ENCODE measurements around the gene RAB36.

Gene RAB36

DNA sequence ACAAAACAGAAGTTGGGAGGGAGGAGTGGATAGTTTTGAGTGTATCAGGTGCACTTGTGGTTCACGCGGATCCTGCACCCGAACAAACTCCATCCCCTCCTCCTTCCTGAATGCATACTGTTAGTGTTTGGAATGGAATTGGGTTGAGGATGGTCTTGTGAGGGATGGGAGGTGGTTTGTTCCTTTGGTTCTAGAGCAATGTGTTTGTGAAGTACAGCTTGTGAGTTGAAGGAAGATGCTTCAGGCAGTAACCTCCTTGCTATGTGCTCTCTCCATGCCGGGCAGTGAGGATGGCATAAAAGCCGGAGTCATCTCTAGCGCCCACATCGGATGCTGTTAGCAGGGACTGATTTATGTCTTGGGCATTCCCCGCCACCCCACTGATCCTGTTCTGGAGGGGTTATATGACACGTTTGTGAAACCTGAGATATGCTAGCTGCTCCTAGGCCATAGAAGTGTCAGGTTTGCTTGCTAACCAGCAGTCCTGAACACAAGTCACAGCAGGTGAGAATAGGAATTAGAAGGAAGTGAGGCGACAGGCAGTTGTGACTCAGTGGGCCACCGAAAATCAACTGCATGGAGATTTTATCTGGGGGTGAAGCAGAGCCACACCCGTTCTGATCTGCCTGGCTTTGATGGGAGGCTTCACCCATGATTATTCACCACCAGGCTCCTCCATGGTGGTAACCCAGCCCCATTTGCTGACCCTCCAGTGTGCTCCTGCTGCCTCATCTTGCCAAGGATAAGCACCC lies 37.2 kb downstream of the RAB36 start:
- DNase-seq (ENCODE audit: low read depth in 2 of 2), result peak in 1 of 2 donors; percentile 35

DNA sequence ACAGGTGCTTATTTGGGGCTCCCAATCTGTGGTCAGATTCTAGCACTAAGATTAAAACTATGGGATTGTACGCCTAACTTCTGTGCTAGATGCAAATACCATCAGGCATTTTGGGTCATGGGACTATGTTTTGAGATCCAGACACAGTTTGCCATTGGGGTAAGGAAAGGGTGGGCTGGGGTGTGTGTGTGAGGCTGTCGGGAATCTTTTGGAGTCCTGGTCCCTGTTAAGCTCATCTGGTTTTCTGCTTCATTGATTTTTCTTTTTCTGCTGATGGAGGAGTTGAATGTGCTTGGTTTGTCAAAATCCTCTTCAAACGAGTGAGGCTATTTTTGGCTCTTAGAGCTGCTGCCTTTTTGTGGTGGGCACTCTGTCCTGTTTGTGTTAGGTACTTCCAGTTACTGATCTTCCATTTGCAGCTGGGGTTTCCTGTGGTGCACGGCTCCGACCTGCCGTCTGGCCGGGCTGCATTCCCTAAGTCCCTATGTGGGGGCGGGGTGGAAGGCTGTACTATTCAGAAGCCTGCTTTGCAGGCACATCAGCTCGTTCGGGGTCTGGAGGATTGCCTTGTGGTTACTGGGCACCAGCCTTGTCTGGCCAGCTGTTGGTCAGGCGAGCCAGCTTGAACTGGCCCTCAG lies 37.9 kb downstream of the RAB36 start:
- DNase-seq (ENCODE audit: low read depth in 2 of 2), result no peak

GRCh38 chr22:23184100-23184763 lies 39.0 kb downstream of the RAB36 start:
- no peak for DNase-seq (ENCODE audit: low read depth in 2 of 2)

DNA sequence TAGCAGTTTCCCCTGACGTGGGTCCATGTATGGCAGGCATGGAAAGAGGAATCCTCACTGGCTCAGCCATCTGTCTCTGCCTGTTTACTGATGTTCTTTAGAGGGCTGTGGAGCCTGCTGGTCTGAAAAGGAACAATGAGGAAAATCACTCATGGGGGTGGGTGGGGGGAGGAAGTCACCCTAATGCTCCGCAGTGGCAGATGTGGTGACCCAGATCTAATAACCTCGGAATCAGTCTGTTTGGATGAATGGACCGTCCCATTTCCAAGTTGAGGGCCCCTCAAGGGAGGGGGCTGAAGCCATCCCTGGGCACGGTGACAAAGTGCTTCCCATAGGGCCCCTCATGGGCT lies 39.5 kb downstream of the RAB36 start:
- DNase-seq (ENCODE audit: low read depth in 2 of 2), result no peak

DNA sequence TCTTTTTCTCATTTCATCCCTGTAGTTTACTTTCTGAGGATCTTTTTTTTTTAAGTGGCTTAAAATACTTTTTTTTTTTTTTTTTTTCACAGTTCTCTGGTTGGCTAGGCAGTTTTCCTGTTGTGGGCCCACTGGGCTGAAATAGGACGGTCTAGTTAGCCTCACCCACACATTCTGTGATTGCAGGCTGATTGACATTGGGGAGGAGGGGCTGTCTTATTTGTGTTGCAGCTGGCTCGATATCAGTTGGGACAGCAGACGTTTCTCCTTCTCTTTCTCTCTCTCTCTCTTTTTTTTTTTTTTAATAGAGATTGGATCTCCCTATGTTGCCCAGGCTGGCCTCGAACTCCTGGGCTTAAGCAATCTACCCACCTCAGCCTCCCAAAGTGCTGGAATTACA lies 41.9 kb downstream of the RAB36 start:
- no peak for DNase-seq (ENCODE audit: low read depth in 2 of 2)

GRCh38 chr22:23187871-23188700 lies 42.8 kb downstream of the RAB36 start:
- no peak for DNase-seq (ENCODE audit: low read depth in 2 of 2)

GRCh38 chr22:23190526-23190925 lies 45.2 kb downstream of the RAB36 start:
- no peak for DNase-seq (ENCODE audit: low read depth in 2 of 2)

DNA sequence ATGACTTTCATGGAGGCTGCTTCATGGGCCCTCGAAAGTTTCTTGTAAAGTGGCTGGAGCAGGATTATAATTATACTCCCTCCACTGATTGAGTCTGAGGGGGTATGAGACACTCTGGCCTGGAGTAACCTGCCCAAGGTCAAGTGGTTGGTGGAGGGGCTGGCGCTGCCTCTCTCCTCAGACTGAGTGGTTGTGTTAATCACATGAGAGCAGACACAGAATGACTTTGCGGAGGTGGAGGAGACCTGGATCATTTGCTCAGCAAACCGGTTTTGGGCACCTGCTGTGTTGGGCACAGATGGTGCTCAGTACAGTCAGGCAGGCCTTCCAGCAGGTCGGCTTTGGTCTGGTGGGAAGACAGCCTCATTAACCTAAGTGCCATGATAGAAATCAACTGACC lies 46.9 kb downstream of the RAB36 start:
- DNase-seq (ENCODE audit: low read depth in 2 of 2), result no peak

DNA sequence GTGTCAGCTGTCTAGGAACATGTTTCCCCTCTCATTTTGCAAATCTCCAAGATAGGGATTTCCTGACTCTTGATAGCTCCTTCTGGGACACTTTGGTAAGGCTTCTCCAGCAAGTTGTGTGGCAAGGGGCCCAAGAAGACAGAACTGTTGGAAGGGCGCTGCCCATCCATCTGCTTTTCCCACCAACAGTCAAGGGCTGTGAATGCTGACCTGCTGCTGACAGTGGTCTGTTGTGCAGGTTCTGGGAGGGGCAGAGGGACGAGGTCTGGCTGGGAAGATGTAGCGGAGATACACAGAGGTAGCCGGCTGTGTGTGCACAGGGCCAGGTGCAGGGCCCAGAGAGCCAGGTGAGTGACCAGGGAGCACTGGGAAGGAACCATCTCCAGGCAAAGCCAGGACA lies 47.3 kb downstream of the RAB36 start:
- DNase-seq (ENCODE audit: low read depth in 2 of 2), result no peak

GRCh38 chr22:23193196-23193827 lies 48.0 kb downstream of the RAB36 start:
- DNase-seq (ENCODE audit: low read depth in 2 of 2), result no peak

DNA sequence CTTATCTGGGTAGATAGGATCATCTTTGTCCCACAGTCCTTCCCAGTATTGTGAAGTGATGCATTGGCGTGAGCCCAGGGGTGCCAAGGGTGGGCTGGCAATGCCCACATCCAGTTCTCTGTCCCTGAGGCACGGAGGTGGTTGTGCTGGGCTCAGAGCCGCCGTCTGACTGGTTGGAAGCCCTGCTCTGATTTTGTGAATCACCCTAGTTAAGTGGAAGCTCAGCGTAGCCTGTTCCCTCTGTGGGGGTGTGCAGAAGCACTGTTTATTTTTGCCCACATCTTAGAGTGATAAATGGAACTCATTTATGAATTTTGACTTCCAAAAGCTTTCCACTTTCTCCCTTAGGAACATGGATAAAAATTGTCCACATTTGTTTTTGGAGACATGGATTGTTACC lies 48.6 kb downstream of the RAB36 start:
- no peak for DNase-seq (ENCODE audit: low read depth in 2 of 2)

DNA sequence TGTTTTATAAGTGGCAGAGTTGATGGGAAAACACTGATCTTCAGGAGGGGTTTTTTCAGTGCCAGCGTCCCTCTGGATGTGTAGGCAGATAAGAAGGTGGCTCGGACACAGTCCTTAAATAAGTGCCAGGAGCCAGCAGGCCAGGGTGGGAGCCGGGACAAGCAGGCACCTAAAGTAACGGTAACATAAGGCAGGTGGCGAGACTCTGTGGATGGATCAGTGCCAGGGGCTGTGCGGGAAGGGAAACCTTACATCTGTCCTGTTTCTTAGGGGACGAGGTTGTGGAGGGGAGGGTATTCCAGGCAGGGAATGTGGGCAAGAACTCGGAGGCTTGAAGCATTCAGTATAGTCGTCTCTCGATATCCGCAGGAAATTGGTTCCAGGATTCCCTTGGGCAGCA lies 50.9 kb downstream of the RAB36 start:
- DNase-seq (ENCODE audit: low read depth in 2 of 2), result no peak

DNA sequence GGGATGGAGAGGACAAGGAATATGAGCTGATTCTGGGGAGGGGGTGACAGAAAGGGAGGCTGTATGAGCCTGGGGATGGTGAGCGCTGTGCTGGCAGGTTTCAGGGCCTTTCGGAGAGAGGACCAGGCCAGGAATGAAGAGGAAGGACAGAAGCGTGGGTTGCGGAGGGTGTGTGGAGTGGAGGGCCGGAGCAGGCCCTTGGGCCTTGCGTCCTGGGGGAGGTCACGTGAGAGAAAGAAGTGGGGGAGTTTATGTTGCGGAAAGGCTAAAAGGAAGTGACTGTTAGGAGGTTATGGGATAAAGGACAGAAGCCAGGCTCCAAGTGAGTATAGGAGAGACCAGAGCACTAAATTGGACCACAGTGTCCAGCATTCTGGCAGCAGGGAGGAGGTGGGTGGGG lies 52.6 kb downstream of the RAB36 start:
- no peak for DNase-seq (ENCODE audit: low read depth in 2 of 2)

DNA sequence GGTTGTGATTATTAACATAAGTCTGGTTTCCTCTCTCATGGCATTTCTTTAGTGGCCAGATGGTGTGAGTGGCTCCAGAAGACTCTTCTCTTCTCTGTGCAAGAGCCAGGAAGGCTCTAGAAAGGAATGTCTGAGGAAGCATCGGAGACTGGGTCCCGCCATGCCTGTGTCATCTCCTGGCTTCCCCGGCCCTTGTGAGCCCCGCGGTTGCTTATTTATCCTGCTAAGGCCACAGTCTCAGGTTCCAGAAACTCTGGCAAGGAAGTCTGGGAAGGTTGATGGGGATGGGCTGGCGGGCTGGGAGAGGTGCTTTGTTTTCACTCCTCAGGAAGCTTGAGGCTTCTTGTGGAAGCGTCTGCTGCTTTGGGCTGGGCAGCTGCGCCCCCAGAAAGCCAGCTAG lies 53.9 kb downstream of the RAB36 start:
- no peak for DNase-seq (ENCODE audit: low read depth in 2 of 2)

DNA sequence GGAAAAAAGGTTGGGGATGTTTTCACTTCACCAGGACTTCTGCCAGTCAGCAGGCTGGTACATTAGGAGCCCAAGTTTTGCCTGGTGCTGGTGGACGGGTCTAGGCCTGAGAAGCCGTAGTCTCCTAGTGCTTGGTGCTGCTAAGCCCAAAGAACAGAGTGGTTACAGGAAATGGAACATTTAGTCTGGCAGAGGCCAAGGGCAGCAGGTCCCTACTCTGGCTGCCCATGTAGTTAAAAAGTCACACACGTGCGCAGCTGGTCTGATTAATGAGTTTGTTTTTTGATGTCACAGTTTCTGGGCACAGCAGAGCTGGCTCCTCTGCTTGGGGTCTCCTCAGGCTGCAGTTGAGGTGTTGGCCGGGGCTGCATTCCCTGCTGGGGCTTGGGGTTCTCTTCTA lies 55.6 kb downstream of the RAB36 start:
- no peak for DNase-seq (ENCODE audit: low read depth in 2 of 2)

- DNase-seq (ENCODE audit: low read depth in 2 of 2), result no peak
These were observed 57.7 kb downstream of the RAB36 start for GRCh38 chr22:23202812-23203451.

DNA sequence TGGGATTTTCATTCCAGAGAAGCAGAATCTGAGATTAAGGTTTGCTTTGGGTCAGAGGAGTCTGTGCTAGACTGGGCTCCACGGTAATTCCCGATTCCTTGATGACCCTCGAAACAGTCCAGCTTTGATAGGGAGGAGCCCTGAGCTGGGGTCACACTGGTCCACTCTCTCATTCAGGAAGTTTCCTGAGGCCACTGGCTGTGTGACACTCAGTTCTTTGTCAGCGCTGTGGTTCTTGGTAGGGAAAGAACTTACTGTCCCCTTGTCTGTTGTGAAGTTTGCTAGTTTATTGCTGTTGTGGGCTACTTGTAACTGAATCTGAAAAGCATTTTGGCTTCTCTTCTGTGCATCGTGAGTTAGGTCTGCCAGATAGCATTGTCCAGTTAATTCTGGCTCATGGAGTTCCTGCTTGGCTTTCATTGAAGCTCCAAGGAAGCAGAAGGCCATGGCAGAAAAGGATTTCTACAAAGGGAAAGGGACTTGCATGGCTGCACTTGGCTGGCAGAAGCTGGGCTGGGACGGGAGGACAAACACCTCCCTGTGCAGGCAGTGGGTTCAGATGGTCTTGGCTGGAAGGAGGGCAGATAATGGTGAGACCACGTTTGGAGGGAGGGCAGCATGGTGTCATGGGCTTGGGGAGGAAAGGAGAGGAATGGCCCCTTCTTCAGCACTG lies 58.3 kb downstream of the RAB36 start:
- DNase-seq (ENCODE audit: low read depth in 2 of 2), result no peak

DNA sequence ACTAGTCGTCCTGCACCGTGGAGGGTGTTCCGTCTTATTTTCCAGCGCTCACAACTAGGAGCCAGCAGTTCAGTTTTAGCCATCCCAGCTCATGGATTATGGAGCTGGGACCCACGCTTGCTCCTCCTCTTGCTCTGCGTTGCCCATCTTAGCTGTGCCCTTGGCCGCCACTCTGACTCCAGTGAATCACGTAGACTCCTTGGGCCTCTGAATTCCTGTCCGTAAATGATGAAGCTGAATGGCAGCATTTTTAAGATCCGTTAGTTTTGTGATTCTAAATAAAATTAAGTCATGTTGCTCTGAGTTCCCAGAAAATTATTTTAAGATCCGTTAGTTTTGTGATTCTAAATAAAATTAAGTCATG lies 58.8 kb downstream of the RAB36 start:
- DNase-seq (ENCODE audit: low read depth in 2 of 2), result no peak

DNA sequence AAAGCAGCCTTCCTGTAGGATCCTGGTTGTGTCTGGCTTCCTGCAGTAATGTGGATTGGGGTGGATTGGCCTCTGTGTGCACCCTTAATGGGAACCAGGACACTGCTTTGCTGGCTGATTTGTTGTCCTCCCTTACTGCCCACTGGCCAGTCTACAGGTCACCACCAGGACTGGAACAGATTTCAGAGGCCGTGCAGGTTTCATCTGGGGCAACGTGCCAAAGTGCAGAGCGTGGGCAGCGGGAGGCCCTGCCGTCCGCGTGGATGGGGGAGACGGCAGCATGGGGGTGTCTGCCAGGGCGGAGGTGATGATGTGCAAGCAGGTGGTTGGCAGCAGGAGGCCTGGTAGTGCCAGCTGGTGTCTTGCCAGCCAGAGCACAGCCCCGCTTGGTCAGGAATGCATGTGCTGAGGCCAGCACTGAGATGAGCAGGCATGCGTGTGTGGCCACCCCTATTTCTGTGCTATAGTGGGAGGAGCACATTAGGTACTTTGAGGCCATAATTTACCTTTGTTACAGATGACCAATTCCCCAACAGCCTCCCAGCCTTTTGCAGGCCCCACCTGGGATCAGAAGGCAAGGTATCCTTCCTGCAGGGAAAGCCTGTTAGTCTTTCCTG lies 59.4 kb downstream of the RAB36 start:
- no peak for DNase-seq (ENCODE audit: low read depth in 2 of 2)

- no peak for DNase-seq (ENCODE audit: low read depth in 2 of 2)
These were observed 60.2 kb downstream of the RAB36 start for GRCh38 chr22:23205339-23206049.

Measured in stimulated activated CD4-positive, alpha-beta T cell treated with anti-CD3 and anti-CD28 coated beads, Interleukin-1b, Interleukin-23, amount 100 ng/mL, for 1 hour (primary cell).